ENCODE measurements around the gene LPA. TPM values are rescaled to one million over a fixed set of nuclear protein-coding genes. Genes with fewer than 3 reads are reported as not detected.
A peak's percentile ranks its signal among the peaks of the same experiment; 100 is the strongest.

The LPA gene
- total RNA-seq, 1 donor from 2014 or later, result not detected

- no peak overlapping the region for H3K27ac ChIP-seq (ENCODE audit: low read depth, low read length)
- H3K9me3 Mint-ChIP-seq (ENCODE audit: unreplicated experiment), result no peaks in the 10 kb centered on the region
- no peaks in the 10 kb centered on the region for H3K36me3 ChIP-seq (ENCODE audit: insufficient read depth, low read length)
- no peak overlapping the region for H2AFZ ChIP-seq (ENCODE audit: low read depth, low read length)
- H3K4me1 ChIP-seq (ENCODE audit: insufficient read depth, low read length), result no peaks in the 10 kb centered on the region
- H3K27ac Mint-ChIP-seq (ENCODE audit: unreplicated experiment), result no peak overlapping the region
- TF ChIP-seq EZH2 (IDR thresholded peaks at IDR 0.05; ENCODE audit: insufficient read depth, low read length) (no peak), CTCF (IDR thresholded peaks at IDR 0.05; ENCODE audit: insufficient read depth, low read depth, low read length) (no peak)
- H3K36me3 Mint-ChIP-seq (ENCODE audit: low read depth, unreplicated experiment), result no peaks in the 10 kb centered on the region
- H3K4me3 ChIP-seq (ENCODE audit: insufficient read depth, low read depth, low read length), result no peak overlapping the region
- no peak for DNase-seq (ENCODE audit: low read depth)
- no peaks in the 10 kb centered on the region for H3K4me1 Mint-ChIP-seq (ENCODE audit: low read depth, unreplicated experiment)
- no peak overlapping the region for H3K9ac ChIP-seq (ENCODE audit: low read length)
- H3K27me3 ChIP-seq (ENCODE audit: insufficient read depth, low read length), result no peaks in the 10 kb centered on the region
- no peaks in the 10 kb centered on the region for H4K20me1 ChIP-seq (ENCODE audit: insufficient read depth, low read length)
- no peaks in the 10 kb centered on the region for H3K9me3 ChIP-seq (ENCODE audit: insufficient read depth, low read depth, low read length)
- no peak overlapping the region for H3K4me2 ChIP-seq (ENCODE audit: low read length)
- peaks cover 19% of the 10 kb centered on the region for H3K27me3 Mint-ChIP-seq (ENCODE audit: low read depth, unreplicated experiment)
- no peaks in the 10 kb centered on the region for H3K79me2 ChIP-seq (ENCODE audit: insufficient read depth, low read length)
- H3K4me3 Mint-ChIP-seq (ENCODE audit: unreplicated experiment), result no peak overlapping the region
- FAIRE-seq, result no peak
Measured at GRCh38 chr6:160535270-160535669, 128.8 kb downstream of the LPA start.

GRCh38 chr6:160534050-160534696 lies 129.9 kb downstream of the LPA start:
- peak; percentile 10 for DNase-seq (ENCODE audit: low read depth)
- peak overlapping the region; percentile 59 for H3K4me2 ChIP-seq (ENCODE audit: low read length)

More at GRCh38 chr6:160534050-160534696, 129.9 kb downstream of the LPA start:
- H3K4me3 ChIP-seq (ENCODE audit: insufficient read depth, low read depth, low read length), result no peak overlapping the region
- H3K79me2 ChIP-seq (ENCODE audit: insufficient read depth, low read length), result no peaks in the 10 kb centered on the region
- no peak overlapping the region for H3K27ac Mint-ChIP-seq (ENCODE audit: unreplicated experiment)
- H2AFZ ChIP-seq (ENCODE audit: low read depth, low read length), result peak overlapping the region; percentile 8
- no peak overlapping the region for H3K27ac ChIP-seq (ENCODE audit: low read depth, low read length)
- no peaks in the 10 kb centered on the region for H3K4me1 Mint-ChIP-seq (ENCODE audit: low read depth, unreplicated experiment)
- no peaks in the 10 kb centered on the region for H3K9me3 Mint-ChIP-seq (ENCODE audit: unreplicated experiment)
- no peak overlapping the region for H3K9ac ChIP-seq (ENCODE audit: low read length)
- H3K4me1 ChIP-seq (ENCODE audit: insufficient read depth, low read length), result no peaks in the 10 kb centered on the region
- H3K9me3 ChIP-seq (ENCODE audit: insufficient read depth, low read depth, low read length), result no peaks in the 10 kb centered on the region
- H3K36me3 ChIP-seq (ENCODE audit: insufficient read depth, low read length), result no peaks in the 10 kb centered on the region
- H3K27me3 ChIP-seq (ENCODE audit: insufficient read depth, low read length), result no peaks in the 10 kb centered on the region
- TF ChIP-seq CTCF (IDR thresholded peaks at IDR 0.05; ENCODE audit: insufficient read depth, low read depth, low read length) (peak; percentile 88), EZH2 (IDR thresholded peaks at IDR 0.05; ENCODE audit: insufficient read depth, low read length) (no peak)
- H3K36me3 Mint-ChIP-seq (ENCODE audit: low read depth, unreplicated experiment), result no peaks in the 10 kb centered on the region
- FAIRE-seq, result no peak
- no peak overlapping the region for H3K4me3 Mint-ChIP-seq (ENCODE audit: unreplicated experiment)
- peaks cover 13% of the 10 kb centered on the region for H3K27me3 Mint-ChIP-seq (ENCODE audit: low read depth, unreplicated experiment)
- H4K20me1 ChIP-seq (ENCODE audit: insufficient read depth, low read length), result no peaks in the 10 kb centered on the region

Measured in astrocyte (in vitro differentiated cells and primary cell).